Keratinocyte (primary cell): ENCODE results near the gene CTAG1A.
"Not testable (repeated sequence)": the region's sequence is repeated elsewhere in the genome, so short reads cannot be mapped to it uniquely, and the experiment has no call there.

Source experiments
- CTCF ChIP-seq, 3 experiments: IDR thresholded peaks in 1 of 3; conservative IDR thresholded peaks in 1 of 3; optimal IDR thresholded peaks in 1 of 3; 2 replicates in 2 of 3; 3 replicates in 1 of 3; pipeline versions ENCODE3 to v1.5.1; 2011; ENCODE audit warnings: low read length in 3 of 3, mild to moderate bottlenecking in 3 of 3, moderate library complexity in 2 of 3, control low read depth in 1 of 3, inconsistent platforms in 1 of 3; ENCODE audit not compliant: insufficient read depth in 2 of 3; ENCODE audit errors: extremely low read depth in 1 of 3
- EZH2 ChIP-seq: IDR thresholded peaks from one replicate; pipeline ENCODE4 v1.6.1; 2012; ENCODE audit warnings: inconsistent platforms, mild to moderate bottlenecking, low read length, moderate library complexity

- TF ChIP-seq CTCF (optimal IDR thresholded peaks at IDR 0.05 in 1 of 3, IDR thresholded peaks at IDR 0.05 in 1 of 3, conservative IDR thresholded peaks at IDR 0.05 in 1 of 3; ENCODE audit: extremely low read depth in 1 of 3, insufficient read depth in 2 of 3, low read length in 3 of 3); EZH2: not testable (repeated sequence)
Observed at GRCh38 chrX:154608823-154609222, 23.9 kb downstream of the CTAG1A start.
